NCI-H146 treated with DMSO at 0.1 percent for 48 hours (cell line): ENCODE data around the gene ADD2.
"Not testable (repeated sequence)": the region's sequence is repeated elsewhere in the genome, so short reads cannot be mapped to it uniquely, and the experiment has no call there.

ENCODE experiments used
- DNase-seq: peaks from one replicate; lab custom pipeline; 2025; ENCODE audit not compliant: unreplicated experiment; lab: John Stamatoyannopoulos, UW

ADD2 gene, protein sequence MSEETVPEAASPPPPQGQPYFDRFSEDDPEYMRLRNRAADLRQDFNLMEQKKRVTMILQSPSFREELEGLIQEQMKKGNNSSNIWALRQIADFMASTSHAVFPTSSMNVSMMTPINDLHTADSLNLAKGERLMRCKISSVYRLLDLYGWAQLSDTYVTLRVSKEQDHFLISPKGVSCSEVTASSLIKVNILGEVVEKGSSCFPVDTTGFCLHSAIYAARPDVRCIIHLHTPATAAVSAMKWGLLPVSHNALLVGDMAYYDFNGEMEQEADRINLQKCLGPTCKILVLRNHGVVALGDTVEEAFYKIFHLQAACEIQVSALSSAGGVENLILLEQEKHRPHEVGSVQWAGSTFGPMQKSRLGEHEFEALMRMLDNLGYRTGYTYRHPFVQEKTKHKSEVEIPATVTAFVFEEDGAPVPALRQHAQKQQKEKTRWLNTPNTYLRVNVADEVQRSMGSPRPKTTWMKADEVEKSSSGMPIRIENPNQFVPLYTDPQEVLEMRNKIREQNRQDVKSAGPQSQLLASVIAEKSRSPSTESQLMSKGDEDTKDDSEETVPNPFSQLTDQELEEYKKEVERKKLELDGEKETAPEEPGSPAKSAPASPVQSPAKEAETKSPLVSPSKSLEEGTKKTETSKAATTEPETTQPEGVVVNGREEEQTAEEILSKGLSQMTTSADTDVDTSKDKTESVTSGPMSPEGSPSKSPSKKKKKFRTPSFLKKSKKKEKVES

DNA sequence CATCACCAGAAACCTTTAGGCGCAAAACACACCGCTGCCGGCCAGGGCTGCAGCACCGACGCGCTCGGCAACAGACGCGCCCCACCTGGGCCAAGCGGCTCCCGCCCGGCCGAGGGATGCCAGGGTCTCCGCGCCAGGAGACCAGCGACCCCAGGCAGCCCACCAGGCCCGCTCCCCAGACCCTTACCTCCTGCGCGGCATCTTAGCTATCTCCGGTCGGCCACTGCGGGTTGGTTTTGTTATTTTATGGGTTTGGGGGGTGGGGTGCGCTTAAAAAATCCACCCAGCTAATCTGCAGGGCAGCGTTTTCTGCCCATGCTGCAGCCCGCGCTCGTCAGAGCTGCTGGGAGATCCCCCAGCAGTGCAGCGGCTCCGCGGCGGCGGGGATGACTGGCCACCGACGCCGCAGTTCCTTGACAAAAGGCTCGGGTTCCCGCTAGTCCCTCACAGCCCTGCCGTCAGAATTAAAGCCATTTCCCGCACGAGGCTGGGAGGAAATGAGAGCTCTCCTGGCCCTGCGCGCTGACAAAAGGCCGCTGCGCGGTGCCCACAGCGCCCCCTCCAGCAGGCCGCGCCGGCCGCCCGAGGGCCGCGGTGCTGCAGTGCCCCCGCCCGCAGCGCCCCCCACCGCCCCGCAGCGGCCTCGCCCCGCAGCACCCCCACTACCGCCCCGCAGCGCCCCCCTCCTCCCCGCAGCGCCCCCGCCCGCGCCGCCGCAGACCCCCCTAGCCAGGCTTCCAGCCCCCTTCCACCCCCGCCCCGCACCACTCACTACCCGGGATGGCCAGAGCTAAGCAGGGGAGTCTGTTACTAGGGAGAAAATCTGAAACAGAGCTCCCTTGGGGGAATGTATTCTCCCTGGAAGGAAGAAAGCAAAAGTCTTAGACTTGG lies at the start of gene ADD2:
Gene ADD2 (minus strand): TSS at position 502 of the 891 bp plus-strand sequence. CDS start 61,792 bp downstream, outside the sequence.
- DNase-seq, result peak; percentile 38

DNA sequence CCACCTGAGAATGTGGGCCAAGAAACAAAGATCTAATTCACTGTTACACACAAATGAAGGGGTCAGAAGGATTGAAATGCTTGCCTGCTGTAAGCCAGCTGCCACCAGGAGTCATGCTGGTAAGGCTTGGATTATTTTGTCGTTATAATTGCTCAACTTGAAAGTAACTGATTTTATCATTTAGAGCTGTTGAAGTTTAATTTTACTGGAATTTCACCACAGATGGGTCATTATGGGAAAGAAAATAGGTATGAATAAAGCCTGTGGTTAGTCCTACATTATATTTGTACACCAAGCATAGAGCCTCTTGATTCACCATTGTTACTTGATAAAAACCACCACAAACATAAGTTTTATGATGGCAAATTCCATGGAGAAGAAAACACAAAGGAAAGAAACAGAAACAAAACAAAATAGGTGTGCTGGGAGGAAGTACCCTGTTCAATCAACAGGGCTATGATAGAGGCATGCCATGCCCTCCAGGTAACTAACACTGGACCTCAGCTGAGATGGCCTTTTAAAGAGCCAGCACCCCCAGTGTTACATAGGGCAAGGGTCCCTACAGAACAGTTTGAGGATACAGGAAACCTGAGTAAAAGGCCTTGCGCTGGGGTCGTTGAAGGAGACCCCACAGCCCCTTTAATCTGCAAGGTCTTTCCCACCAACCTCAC lies 49.4 kb upstream of the ADD2 start:
- DNase-seq, result no peak

DNA sequence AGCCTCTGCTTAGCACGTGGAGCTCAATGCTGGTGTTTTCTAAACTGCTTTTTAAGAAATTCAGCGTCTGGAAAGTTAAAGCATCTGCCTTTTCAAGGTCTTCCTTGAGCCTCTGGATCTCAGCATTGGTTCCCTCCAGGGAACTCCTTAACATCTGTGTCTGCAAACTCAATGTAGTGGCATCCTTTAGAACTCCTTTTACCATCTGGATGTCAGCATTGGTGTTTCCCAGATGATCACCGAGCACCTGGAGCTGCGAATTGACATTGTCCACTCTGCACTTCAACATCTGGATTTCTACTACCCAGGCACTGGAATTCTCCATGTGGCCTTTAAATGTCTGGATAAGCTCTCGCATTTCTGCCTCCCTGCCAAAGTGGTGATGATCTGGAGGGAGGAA lies 48.7 kb upstream of the ADD2 start:
- no peak for DNase-seq

DNA sequence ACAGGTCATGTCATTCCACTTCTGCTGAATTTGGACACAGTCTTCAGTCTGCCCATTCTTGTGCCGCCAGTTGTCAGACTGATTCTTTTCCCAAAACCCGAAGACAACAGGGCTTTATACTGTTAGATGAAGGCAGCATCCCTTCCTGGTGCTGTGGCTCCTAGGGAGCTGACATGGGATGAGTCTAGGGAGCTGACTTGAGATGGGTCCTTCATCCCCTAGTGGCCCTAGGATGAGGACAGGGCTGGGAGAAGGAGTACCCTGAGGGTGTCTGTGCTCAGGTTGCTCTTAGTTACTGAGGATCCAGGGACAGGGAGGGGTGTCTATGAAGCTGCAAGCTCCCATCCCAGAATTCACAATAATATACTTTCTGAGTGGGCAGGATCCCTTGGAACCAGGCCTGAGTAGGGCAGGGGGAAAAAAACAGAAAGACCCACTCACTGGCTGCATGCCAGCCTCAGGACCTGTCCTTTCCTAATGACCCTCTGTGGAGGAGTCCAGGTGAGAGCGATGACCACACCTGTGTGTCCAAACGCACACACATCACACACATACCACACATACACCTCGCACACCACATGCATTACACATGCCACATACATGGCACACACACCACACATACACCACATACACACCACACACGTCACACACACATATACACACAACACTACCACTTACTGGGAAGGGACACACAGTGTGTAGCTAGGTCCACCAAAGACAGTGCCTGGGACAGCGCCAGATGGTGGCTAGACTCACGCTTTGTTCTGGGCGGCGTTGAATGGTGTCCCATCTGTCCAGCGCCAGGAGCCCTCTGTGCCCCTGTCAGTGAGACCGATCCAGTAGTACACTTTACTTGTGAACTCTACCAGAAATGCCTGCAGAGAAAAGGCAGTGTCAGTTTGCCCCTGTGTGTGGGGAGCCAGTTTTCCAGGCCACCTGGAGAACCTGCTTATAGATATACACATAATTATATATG lies 41.3 kb upstream of the ADD2 start:
- no peak for DNase-seq

DNA sequence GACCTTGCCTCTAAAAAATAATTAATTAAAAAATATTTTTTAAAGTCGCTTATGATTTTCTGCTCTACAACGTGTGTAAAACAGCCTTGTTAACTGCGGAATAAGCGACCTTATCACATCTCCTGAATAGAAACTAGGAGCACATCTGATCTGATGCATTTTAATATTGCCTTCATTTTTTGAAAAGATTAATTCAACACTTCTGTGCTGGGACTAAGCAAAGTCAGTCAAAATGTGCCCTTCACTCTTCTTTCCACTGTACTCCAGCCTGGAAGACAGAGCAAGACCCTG lies 39.8 kb upstream of the ADD2 start:
- DNase-seq, result no peak

DNA sequence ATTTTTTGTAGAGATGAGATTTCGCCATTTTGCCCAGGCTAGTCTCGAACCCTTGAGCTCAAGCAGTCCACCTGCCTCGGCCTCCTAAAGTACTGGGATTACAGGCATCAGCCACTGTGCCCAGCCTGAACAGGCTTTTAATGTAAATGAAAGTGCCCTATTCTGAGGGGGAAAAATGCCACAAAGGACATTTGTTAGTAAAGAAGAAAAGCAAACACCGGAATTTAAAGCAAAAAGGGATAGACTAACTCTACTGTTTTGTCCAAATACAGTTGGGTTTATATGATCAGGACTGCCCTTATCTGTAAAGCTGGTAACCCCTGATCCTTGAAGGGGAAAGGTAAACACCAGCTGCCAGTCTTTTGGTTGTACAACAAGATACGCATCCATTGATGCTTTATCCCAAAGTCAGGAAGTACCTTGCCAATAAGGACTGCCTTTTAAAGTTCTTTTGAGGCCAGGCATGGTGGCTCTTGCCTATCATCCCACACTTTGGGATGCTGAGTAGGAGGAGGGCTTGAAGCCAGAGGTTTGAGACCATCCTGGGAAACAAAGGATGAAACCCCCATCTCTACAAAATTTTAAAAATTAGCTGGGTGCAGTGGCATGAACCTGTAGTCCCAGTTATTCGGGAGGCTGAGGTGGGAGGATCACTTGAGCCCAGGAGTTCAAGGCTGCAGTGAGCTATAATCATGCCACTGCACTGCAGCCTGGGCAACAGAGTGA lies 39.3 kb upstream of the ADD2 start:
- DNase-seq, result peak; percentile 85

DNA sequence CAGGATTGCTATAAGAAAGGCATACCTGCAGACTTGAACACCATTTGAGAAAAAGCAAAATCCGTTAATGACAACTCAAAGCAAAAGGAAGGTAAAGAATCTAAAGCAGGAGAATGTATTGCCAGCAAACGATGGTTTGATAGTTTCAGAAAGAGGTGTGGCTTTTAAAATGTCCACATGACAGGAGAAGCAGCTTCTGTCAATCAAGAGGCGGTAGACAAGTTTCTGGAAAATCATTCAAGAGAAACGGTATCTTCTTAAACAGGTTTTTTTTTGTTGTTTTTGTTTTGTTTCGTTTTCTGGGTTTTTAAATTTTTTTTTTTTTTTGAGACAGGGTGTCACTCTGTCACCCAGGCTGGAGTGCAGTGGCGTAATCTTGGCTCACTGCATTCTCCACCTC lies 38.6 kb upstream of the ADD2 start:
- DNase-seq, result no peak

DNA sequence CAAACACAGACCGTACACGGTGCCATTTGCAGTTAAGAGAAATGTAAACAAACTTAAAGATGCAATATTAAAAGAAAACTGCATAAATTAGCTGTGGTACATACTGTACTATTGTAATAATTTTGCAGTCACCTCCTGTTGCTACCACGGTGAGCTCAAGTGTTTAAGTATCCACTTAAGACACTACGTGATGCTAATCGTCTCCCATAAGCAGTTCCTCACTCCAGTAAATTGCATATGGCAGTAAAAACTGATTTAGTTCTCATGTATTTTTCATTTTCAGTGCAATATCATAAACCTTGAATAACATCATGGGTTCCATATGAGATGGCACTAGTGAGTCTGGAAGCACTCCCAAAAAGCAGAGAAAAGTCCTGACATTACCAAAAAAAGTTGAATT lies 38.0 kb upstream of the ADD2 start:
- DNase-seq, result peak; percentile 8

DNA sequence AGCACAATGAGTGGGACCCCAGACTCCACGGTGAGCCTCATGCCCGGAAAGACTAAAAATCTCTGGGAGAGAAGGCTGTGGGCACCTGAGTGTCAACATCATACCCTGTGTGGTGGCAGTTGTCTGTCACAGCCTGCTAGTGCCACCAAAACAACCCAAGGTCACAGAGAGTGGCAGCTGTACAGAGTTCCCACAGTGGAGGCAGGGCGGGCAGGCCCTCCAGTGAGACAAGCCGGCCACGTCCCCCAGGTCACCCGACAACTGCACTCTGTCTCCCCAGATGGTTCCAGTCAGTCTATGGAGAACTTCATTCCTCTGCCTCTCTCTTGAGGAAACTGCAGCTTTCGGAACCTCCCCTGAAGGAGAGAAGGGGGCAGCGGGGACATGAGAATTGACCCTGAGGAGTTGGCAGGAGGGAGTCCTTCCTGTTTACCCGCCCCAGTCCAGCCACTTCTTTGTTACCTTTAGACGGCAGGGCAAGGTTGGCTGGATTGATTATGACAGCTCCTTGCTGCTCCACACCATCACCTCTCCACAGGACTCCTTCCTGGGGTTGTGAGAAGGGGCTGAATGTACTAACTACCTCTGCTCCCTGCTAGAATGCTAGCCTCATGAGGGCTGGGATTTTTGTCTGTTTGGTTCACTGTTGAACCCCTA lies 33.7 kb upstream of the ADD2 start:
- DNase-seq, result no peak

DNA sequence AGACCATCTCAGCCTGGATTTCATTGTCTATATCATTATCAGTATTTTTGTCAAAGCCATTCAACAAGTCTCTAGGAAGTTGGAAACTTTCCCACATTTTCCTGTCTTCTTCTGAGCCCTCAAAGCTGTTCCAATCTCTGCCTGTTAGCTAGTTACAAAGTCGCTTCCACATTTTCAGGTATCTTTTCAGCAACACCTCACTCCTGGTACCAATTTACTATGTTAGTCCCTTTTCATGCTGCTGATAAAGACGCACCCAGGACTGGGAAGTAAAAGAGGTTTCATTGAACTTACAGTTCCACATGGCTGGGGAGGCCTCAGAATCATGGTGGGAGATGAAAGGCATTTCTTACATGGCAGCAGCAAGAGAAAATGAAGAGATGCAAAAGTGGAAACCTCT lies 31.7 kb upstream of the ADD2 start:
- DNase-seq, result no peak

DNA sequence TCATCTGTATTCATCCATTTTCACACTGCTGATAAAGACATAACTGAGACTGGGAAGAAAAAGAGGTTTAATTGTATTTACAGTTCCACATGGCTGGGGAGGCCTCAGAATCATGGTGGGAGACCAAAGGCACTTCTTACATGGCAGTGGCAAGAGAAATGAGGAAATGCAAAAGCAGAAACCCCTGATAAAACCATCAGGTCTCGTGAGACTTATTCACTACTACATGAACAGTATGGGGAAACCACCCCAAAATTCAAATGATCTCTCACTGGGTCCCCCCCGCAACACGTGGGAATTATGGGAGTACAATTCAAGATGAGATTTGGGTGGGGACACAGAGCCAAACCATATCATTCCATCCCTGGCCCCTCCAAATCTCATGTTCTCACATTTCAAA lies 30.0 kb upstream of the ADD2 start:
- not testable (repeated sequence) for DNase-seq

DNA sequence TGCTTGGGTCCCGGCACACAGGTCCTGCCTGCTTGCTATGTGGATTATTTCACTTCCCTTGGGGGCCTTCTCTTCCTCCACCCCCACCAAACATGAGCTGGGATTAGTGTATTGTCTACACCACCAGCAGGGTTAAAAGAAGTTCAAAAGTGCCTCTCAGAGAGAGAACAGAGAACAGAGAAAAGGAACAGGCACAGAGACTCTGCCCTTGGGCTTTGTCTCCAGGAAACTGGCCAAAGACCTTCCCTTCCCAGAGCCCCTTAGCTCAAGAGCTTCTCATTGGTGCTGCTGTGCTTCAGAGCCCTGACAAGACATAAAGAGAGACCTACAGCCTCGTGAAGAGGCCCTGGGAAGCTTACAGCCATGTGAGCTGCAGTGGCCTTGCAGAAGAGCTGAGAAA lies 29.5 kb upstream of the ADD2 start:
- DNase-seq, result no peak

DNA sequence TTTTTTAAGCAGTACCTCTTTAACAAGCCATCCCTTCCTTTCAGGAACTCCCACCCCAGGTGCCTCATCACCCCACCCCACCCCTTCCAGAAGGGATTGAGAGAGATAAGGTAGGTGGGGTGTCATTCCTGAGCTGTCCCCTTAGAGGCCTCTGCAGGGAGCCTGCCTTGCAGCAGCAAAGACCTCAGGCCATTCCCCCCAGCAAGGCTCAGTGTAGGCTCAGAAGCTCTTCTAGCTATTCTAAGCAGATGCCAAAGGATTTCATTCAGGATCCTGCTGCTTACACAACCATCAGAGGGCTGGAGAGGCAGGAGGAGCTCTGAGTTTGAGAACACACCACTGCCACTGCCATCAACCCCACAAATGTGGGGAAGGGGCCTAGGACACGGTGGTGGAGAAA lies 28.3 kb upstream of the ADD2 start:
- DNase-seq, result no peak

DNA sequence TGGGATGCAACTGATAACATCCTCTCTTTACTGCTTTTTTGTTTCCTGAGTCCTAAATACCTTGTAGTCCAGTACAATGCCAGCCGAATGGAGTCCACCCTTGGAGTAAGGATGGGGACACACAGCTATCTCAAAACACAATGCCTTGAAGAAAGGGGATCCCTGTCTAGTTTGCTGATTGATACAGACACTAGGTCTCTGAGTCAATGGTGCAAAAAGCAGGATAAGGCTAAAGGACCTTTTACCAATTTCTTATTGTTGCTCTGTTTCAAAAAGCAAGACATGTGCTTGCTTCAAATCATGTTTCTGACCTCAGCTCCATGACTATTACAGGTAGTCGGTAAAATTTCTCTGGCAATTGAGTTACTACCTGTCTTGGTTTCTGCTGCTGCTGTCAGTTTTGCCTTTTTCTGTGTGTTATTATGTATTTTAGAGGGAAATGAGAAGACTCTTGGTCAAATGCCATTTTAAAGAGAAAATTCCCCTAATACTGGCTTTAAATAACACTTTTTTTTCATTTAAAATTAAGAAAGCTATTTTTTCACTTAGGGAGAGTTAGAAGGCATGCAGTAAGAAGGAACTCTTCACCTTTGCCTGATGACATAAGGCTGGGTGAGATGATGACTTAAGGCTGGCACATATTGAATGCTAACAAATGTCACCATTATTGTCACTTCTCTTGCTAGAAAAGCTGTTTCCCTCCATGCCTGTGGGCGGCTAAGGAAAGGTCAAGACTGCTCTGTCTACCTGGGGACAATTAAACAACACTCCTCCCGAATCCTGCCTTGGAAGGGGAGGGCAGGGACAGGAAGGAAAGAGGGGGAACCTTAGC lies 27.4 kb upstream of the ADD2 start:
- DNase-seq, result no peak

DNA sequence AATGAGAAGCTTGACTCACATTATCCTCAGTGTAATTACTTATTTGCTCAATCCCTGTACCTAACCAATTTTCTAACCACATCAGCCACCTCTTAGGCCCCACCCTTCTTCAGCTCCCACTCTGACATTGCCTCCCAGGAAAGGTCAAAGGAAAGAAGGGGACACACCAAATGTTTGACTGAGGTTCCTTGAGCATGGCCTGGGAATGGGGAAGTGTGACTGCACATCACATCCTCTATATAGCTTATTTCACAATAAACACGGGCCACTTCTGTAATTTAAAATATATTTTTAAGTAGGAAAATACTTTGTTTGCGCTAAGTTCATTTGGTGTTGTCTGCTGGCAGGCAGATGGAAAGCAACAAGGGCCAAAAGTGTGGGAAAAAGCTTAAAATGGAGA lies 25.4 kb upstream of the ADD2 start:
- DNase-seq, result peak; percentile 28

DNA sequence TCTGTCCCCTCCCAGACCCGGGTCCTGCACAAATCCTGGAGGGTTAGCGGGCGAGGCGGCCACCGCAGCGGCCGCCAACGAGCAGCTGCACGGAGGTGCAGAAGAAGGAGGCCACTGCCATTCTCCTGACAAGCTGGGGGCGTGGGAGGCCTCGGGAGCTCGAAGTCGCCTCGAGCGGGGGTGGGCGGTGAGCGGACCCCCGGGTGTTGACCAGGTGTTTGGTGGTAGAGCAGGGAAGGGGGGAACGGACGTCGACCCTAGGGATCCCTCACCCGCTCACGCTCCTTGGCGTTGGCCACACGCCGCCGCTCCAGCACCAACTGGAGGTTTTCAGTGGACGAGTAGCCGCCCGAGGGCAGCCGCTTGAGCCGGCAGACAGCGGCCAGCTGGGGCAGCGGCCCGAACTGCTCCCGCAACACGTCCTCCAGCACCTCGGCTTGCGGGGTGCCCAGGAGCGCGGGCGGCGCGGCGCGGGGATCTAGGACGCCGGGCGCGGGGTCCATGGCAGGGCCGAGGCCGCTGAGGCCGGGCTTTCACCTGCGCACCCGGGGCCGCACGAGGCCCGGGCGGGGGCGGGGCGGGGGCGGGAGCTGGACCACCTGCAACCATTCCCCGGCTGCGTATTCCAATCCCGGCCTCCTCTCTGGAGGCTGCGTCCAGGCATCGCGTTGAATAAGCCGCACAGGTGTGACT lies 22.3 kb upstream of the ADD2 start, which contains the start of gene FIGLA:
Gene FIGLA (minus strand): TSS at position 508 of the 693 bp plus-strand sequence. CDS start 5 bp downstream, at position 503.
- DNase-seq, result no peak
